Astrocyte (in vitro differentiated cells and primary cell): ENCODE data around the gene PRDX5. TPM values are rescaled to one million over a fixed set of nuclear protein-coding genes. Genes with fewer than 3 reads are reported as not detected.
"Not testable (repeated sequence)": the region's sequence is repeated elsewhere in the genome, so short reads cannot be mapped to it uniquely, and the experiment has no call there.

Experiments
- DNase-seq: peaks from one replicate; pipeline ENCODE4 v3.0.0-alpha.2; 2010; ENCODE audit warnings: low read depth
- FAIRE-seq: peaks from 2 replicates; lab custom pipeline; 2011; peaks lifted over from hg19 to GRCh38; lab: Jason Lieb, UNC
- H2AFZ ChIP-seq: 2 replicates; pipeline ENCODE4 v1.6.0; 2012; ENCODE audit warnings: low read depth, low read length, inconsistent platforms
- H3K27ac ChIP-seq: 2 replicates; pipeline ENCODE4 v1.5.1; 2011; ENCODE audit warnings: low read depth, low read length, inconsistent platforms
- H3K27me3 ChIP-seq: 2 replicates; pipeline ENCODE4 v1.6.0; 2011; ENCODE audit warnings: low read length, inconsistent platforms; ENCODE audit not compliant: insufficient read depth
- H3K36me3 ChIP-seq: 2 replicates; pipeline ENCODE4 v1.5.1; 2011; ENCODE audit warnings: low read length, inconsistent platforms; ENCODE audit not compliant: insufficient read depth
- H3K4me1 ChIP-seq: 2 replicates; pipeline ENCODE4 v1.5.1; 2011; ENCODE audit warnings: low read length, inconsistent platforms; ENCODE audit not compliant: insufficient read depth
- H3K4me2 ChIP-seq: 2 replicates; pipeline ENCODE4 v1.6.0; 2012; ENCODE audit warnings: low read length, inconsistent platforms
- H3K4me3 ChIP-seq: 2 replicates; pipeline ENCODE4 v1.5.1; 2011; ENCODE audit warnings: low read depth, mild to moderate bottlenecking, low read length, inconsistent platforms; ENCODE audit not compliant: insufficient read depth
- H3K79me2 ChIP-seq: 2 replicates; pipeline ENCODE4 v1.6.0; 2012; ENCODE audit warnings: mild to moderate bottlenecking, low read length, inconsistent platforms; ENCODE audit not compliant: insufficient read depth
- H3K9ac ChIP-seq: 2 replicates; pipeline ENCODE4 v1.6.0; 2012; ENCODE audit warnings: mild to moderate bottlenecking, low read length, inconsistent platforms
- H3K9me3 ChIP-seq: 2 replicates; pipeline ENCODE4 v1.5.1; 2012; ENCODE audit warnings: low read depth, mild to moderate bottlenecking, low read length, inconsistent platforms; ENCODE audit not compliant: insufficient read depth
- H4K20me1 ChIP-seq: 2 replicates; pipeline ENCODE4 v1.6.0; 2012; ENCODE audit warnings: low read length, inconsistent platforms; ENCODE audit not compliant: insufficient read depth
- H3K27ac Mint-ChIP-seq: one replicate; pipeline ENCODE4 v1.8.0; 2021; ENCODE audit warnings: mild to moderate bottlenecking, mixed read lengths; ENCODE audit not compliant: unreplicated experiment
- H3K27me3 Mint-ChIP-seq: one replicate; pipeline ENCODE4 v1.8.0; 2021; ENCODE audit warnings: low read depth, mixed read lengths; ENCODE audit not compliant: unreplicated experiment
- H3K36me3 Mint-ChIP-seq: one replicate; pipeline ENCODE4 v1.8.0; 2021; ENCODE audit warnings: low read depth, mixed read lengths; ENCODE audit not compliant: unreplicated experiment
- H3K4me1 Mint-ChIP-seq: one replicate; pipeline ENCODE4 v1.8.0; 2021; ENCODE audit warnings: low read depth, mixed read lengths; ENCODE audit not compliant: unreplicated experiment
- H3K4me3 Mint-ChIP-seq: one replicate; pipeline ENCODE4 v1.8.0; 2021; ENCODE audit warnings: mild to moderate bottlenecking, moderate library complexity, mixed read lengths; ENCODE audit not compliant: unreplicated experiment
- H3K9me3 Mint-ChIP-seq: one replicate; pipeline ENCODE4 v1.8.0; 2021; ENCODE audit warnings: mild to moderate bottlenecking, mixed read lengths; ENCODE audit not compliant: unreplicated experiment
- EZH2 ChIP-seq: IDR thresholded peaks from 2 replicates; pipeline ENCODE4 v1.6.1; 2012; ENCODE audit warnings: mild to moderate bottlenecking, low read length, inconsistent platforms; ENCODE audit not compliant: insufficient read depth
- total RNA-seq: library from RNA; stranded (reverse); gene quantifications from 2 replicates; pipeline ENCODE4 v1.2.1, GENCODE V29; 2021
- TF ChIP-seq, protein P1 (sequence below): IDR thresholded peaks from 2 replicates; pipeline ENCODE4 v1.5.1; 2011; ENCODE audit warnings: low read depth, mild to moderate bottlenecking, inconsistent platforms, low read length, moderate library complexity; ENCODE audit not compliant: insufficient read depth

The PRDX5 gene
- total RNA-seq, 1 donor from 2014 or later, result 243 TPM

DNA sequence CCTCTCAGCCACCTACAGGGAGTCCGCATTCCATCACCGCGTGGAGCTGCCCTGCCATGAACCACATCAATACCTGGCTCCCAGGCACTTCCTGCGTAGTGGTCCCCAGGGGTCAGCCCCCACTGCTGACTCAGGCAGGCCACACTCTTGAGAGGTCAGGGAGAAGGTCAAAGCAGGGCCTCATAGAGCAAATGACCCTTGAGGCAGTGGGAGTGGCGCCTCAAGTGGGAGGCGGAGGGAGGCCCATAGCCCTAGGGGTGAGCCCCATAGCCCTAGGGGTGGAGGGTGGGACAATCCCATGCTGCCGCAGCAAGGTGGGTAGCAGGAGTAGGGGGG is 5.0 kb downstream of the PRDX5 start:
- TF ChIP-seq, protein P1, sequence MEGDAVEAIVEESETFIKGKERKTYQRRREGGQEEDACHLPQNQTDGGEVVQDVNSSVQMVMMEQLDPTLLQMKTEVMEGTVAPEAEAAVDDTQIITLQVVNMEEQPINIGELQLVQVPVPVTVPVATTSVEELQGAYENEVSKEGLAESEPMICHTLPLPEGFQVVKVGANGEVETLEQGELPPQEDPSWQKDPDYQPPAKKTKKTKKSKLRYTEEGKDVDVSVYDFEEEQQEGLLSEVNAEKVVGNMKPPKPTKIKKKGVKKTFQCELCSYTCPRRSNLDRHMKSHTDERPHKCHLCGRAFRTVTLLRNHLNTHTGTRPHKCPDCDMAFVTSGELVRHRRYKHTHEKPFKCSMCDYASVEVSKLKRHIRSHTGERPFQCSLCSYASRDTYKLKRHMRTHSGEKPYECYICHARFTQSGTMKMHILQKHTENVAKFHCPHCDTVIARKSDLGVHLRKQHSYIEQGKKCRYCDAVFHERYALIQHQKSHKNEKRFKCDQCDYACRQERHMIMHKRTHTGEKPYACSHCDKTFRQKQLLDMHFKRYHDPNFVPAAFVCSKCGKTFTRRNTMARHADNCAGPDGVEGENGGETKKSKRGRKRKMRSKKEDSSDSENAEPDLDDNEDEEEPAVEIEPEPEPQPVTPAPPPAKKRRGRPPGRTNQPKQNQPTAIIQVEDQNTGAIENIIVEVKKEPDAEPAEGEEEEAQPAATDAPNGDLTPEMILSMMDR, result no peak
- TF ChIP-seq EZH2, result no peak
- Mint-ChIP-seq H3K36me3 (peaks cover 18% of the 10 kb centered on the region), H3K9me3 (peaks cover 2% of the 10 kb centered on the region), H3K4me1 (peaks cover 19% of the 10 kb centered on the region), H3K27ac (no peak overlapping the region), H3K4me3 (no peak overlapping the region), H3K27me3 (peaks cover 1% of the 10 kb centered on the region)
- Histone ChIP-seq H4K20me1 (peaks cover 28% of the 10 kb centered on the region), H3K36me3 (peaks cover 3% of the 10 kb centered on the region), H3K79me2 (peaks cover 9% of the 10 kb centered on the region), H3K4me3 (no peak overlapping the region), H3K27ac (no peak overlapping the region), H3K27me3 (no peaks in the 10 kb centered on the region), H3K9ac (no peak overlapping the region), H2AFZ (no peak overlapping the region), H3K4me1 (peaks cover 7% of the 10 kb centered on the region), H3K9me3 (no peaks in the 10 kb centered on the region), H3K4me2 (no peak overlapping the region)
- DNase-seq, result no peak
- FAIRE-seq, result no peak

DNA sequence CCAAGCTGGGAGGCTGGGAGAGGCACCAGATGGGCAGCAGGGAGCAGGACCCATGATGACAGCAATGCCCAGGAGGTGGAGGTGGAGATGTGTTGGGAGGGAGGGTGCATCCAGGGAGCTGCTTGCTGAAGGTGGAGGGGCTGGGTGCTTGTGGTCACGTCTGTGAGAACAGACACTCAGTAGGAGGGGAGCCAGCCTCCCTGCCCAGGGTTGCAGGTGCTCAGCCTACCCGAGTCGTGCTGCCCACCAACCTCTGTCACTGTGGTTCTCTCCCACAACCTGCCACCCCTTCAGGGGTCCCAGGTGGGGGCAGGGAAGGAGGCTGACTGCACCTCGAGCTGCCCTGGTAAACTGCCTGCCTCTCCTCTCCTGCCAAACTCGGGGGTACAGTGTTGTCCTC is 5.5 kb downstream of the PRDX5 start:
- FAIRE-seq, result no peak
- Histone ChIP-seq H3K4me1 (peaks cover 7% of the 10 kb centered on the region), H3K4me2 (no peak overlapping the region), H3K36me3 (peaks cover 3% of the 10 kb centered on the region), H4K20me1 (peaks cover 28% of the 10 kb centered on the region), H2AFZ (no peak overlapping the region), H3K9ac (no peak overlapping the region), H3K4me3 (no peak overlapping the region), H3K27ac (no peak overlapping the region), H3K9me3 (no peaks in the 10 kb centered on the region), H3K27me3 (no peaks in the 10 kb centered on the region), H3K79me2 (peaks cover 9% of the 10 kb centered on the region)
- Mint-ChIP-seq H3K27me3 (peaks cover 3% of the 10 kb centered on the region), H3K27ac (no peak overlapping the region), H3K4me1 (peaks cover 19% of the 10 kb centered on the region), H3K36me3 (peaks cover 18% of the 10 kb centered on the region), H3K4me3 (no peak overlapping the region), H3K9me3 (peaks cover 2% of the 10 kb centered on the region)
- no peak for DNase-seq
- TF ChIP-seq EZH2, result no peak
- TF ChIP-seq, protein P1, result no peak

DNA sequence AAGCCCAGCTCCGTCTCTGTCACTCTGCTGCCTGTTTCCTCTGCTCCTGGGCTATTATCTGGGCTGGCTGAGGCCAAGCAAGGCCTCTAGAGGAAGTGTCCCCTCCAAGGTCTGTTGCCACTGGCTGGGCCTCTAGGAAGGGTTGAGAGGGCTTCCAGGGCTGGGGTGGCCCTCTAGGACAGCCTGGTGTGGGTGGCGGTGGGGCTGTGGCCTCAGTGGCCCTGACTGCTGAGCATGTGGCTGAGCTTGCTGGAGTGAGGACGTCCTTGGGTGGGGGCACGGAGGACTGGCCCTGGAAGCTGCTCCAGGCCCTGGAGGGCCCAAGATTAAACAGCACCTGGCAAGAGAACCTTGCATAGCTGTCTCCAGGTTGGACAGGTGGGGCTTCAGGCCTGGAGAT is 6.1 kb downstream of the PRDX5 start:
- H3K27me3 Mint-ChIP-seq, H3K9me3 Mint-ChIP-seq, H3K9me3 ChIP-seq, H3K4me3 ChIP-seq, H3K36me3 ChIP-seq, DNase-seq, H3K79me2 ChIP-seq, H3K4me2 ChIP-seq, H3K27ac ChIP-seq, FAIRE-seq, H3K4me3 Mint-ChIP-seq, H3K9ac ChIP-seq, H2AFZ ChIP-seq, H3K27me3 ChIP-seq, H3K4me1 ChIP-seq, H3K27ac Mint-ChIP-seq: not testable (repeated sequence)
- peaks cover 28% of the 10 kb centered on the region for H4K20me1 ChIP-seq
- peaks cover 18% of the 10 kb centered on the region for H3K36me3 Mint-ChIP-seq
- peaks cover 19% of the 10 kb centered on the region for H3K4me1 Mint-ChIP-seq
